ENCODE measurements around the gene BAMBI. TPM values are rescaled to one million over a fixed set of nuclear protein-coding genes. Genes with fewer than 3 reads are reported as not detected.

BAMBI gene
- total and polyA plus RNA-seq, 2 of the 8 experiments (the other 6 are each of a cell fraction or from before 2014, with no cell fraction given): 5.6 to 26.4 TPM

DNA sequence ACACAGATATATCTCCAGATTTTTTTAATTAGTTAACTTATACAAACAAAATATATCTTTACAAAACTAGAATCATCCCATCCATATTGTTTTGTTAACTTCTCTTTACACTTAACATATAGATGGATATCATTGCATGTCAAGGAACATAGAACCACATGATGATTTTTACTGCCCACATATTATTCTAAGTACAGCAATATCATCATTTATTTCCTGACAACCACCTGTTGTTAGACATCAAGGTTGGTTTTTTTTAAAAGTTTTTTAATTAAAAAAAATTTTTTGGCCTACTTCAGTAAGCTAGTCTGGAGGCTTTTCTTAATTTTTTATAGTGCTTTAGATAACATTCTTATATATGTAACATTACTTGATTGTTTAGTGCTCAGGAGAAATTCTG, 38.9 kb upstream of the BAMBI start:
- TF ChIP-seq FOSL1 (IDR thresholded peaks at IDR 0.05; ENCODE audit: insufficient read depth, low read depth, low read length): no peak
- no peak for TF ChIP-seq GTF2F1 (IDR thresholded peaks at IDR 0.05; ENCODE audit: borderline replicate concordance, low read depth, low read length)
- TF ChIP-seq, protein P1, sequence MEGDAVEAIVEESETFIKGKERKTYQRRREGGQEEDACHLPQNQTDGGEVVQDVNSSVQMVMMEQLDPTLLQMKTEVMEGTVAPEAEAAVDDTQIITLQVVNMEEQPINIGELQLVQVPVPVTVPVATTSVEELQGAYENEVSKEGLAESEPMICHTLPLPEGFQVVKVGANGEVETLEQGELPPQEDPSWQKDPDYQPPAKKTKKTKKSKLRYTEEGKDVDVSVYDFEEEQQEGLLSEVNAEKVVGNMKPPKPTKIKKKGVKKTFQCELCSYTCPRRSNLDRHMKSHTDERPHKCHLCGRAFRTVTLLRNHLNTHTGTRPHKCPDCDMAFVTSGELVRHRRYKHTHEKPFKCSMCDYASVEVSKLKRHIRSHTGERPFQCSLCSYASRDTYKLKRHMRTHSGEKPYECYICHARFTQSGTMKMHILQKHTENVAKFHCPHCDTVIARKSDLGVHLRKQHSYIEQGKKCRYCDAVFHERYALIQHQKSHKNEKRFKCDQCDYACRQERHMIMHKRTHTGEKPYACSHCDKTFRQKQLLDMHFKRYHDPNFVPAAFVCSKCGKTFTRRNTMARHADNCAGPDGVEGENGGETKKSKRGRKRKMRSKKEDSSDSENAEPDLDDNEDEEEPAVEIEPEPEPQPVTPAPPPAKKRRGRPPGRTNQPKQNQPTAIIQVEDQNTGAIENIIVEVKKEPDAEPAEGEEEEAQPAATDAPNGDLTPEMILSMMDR (IDR thresholded peaks at IDR 0.05; ENCODE audit: control extremely low read depth in 1 of 3, insufficient read depth in 1 of 3, low read depth in 1 of 3, low read length in 3 of 3): no peak
- no peak for TF ChIP-seq EGR1 (IDR thresholded peaks at IDR 0.05; ENCODE audit: borderline replicate concordance, low read depth, low read length)
- TF ChIP-seq MAFK (IDR thresholded peaks at IDR 0.05; ENCODE audit: low read depth, low read length): no peak
- TF ChIP-seq SIRT6 (IDR thresholded peaks at IDR 0.05; ENCODE audit: low read length): no peak
- no peak for TF ChIP-seq CEBPB (IDR thresholded peaks at IDR 0.05; ENCODE audit: low read depth, low read length)
- TF ChIP-seq ZNF274 (IDR thresholded peaks at IDR 0.05; ENCODE audit: borderline replicate concordance, extremely low read depth, low read length): no peak
- TF ChIP-seq EP300 (IDR thresholded peaks at IDR 0.05; ENCODE audit: borderline replicate concordance in 1 of 2, low read depth in 2 of 2, low read length in 2 of 2): no peak
- TF ChIP-seq NANOG (IDR thresholded peaks at IDR 0.05; ENCODE audit: insufficient read depth, low read depth, low read length, poor library complexity, severe bottlenecking): no peak
- TF ChIP-seq JUN (IDR thresholded peaks at IDR 0.05; ENCODE audit: low read depth, low read length): no peak
- TF ChIP-seq SP1 (IDR thresholded peaks at IDR 0.05; ENCODE audit: low read depth, low read length): no peak
- TF ChIP-seq SP4 (IDR thresholded peaks at IDR 0.05; ENCODE audit: low read length): no peak
- no peak for TF ChIP-seq POLR2A (IDR thresholded peaks at IDR 0.05; ENCODE audit: control extremely low read depth in 1 of 2, low read depth in 2 of 2, low read length in 2 of 2)
- Histone ChIP-seq H2AFZ (ENCODE audit: low read length) (no peak overlapping the region), H3K23me2 (ENCODE audit: low read depth, low read length) (no peaks in the 10 kb centered on the region), H3K4me2 (ENCODE audit: insufficient read depth in 1 of 2, low read depth in 2 of 2, low read length in 2 of 2) (no peak overlapping the region), H3K4me3 (ENCODE audit: extremely low read depth in 1 of 4, insufficient read depth in 2 of 4, low read depth in 3 of 4, low read length in 4 of 4) (no peak overlapping the region), H2BK15ac (ENCODE audit: low read length) (no peak overlapping the region), H3K27me3 (replicated peaks in 1 of 4; ENCODE audit: control insufficient read depth in 3 of 4, extremely low read depth in 1 of 4, insufficient read depth in 3 of 4, low read length in 3 of 4) (no peaks in the 10 kb centered on the region), H3K9ac (replicated peaks in 1 of 4; ENCODE audit: extremely low read depth in 1 of 4, low read depth in 3 of 4, low read length in 3 of 4) (no peak overlapping the region), H4K20me1 (replicated peaks in 1 of 2; ENCODE audit: control insufficient read depth in 1 of 2, insufficient read depth in 2 of 2, low read length in 2 of 2) (no peaks in the 10 kb centered on the region), H4K5ac (ENCODE audit: insufficient read length, low read depth, low read length) (no peak overlapping the region), H3K79me2 (ENCODE audit: control insufficient read depth in 1 of 2, insufficient read depth in 2 of 2, low read length in 2 of 2) (no peaks in the 10 kb centered on the region), H2BK20ac (ENCODE audit: low read length) (no peak overlapping the region), H3K9me3 (ENCODE audit: insufficient read depth in 2 of 2, low read depth in 1 of 2, low read length in 1 of 2) (no peaks in the 10 kb centered on the region), H3K36me3 (ENCODE audit: control insufficient read depth in 2 of 4, insufficient read depth in 4 of 4, low read length in 3 of 4) (no peaks in the 10 kb centered on the region), H3K79me1 (ENCODE audit: low read depth, low read length) (no peaks in the 10 kb centered on the region), H3K4me1 (replicated peaks in 1 of 4; ENCODE audit: control insufficient read depth in 3 of 4, insufficient read depth in 4 of 4, low read length in 3 of 4) (no peaks in the 10 kb centered on the region), H4K91ac (replicated peaks; ENCODE audit: insufficient read length, low read length) (no peak overlapping the region), H3K18ac (ENCODE audit: extremely low read depth, low read length) (no peak overlapping the region), H3K56ac (replicated peaks; ENCODE audit: insufficient read length, low read depth, low read length) (no peak overlapping the region), H3K14ac (ENCODE audit: insufficient read length) (no peak overlapping the region), H3K4ac (replicated peaks; ENCODE audit: insufficient read length, low read depth, low read length) (no peak overlapping the region), H2AK5ac (ENCODE audit: low read depth, low read length) (no peak overlapping the region), H2BK120ac (replicated peaks; ENCODE audit: low read depth, low read length) (no peak overlapping the region), H3K27ac (ENCODE audit: low read depth, low read length) (no peak overlapping the region), H2BK5ac (ENCODE audit: low read depth, low read length) (no peak overlapping the region), H3K23ac (ENCODE audit: insufficient read length) (no peak overlapping the region), H2BK12ac (ENCODE audit: low read depth, low read length) (no peak overlapping the region), H4K8ac (ENCODE audit: extremely low read depth, insufficient read depth, low read length) (no peak overlapping the region)
- CTCF ChIA-PET (ENCODE audit: partially characterized antibody): interaction anchor here (0.7 to 3.4 kb wide), 3 partner anchors 10 to 26 kb away, joined by 3 to 16 read pairs (median 3); no protein-coding TSS in a partner anchor
- POLR2A ChIA-PET (ENCODE audit: partially characterized antibody): interaction anchor here (1.1 kb wide), 1 partner anchor 39 kb away, joined by 4 read pairs; the partner anchor contains the start of gene BAMBI
- DNase-seq (ENCODE audit: low read depth in 1 of 2, low spot score in 2 of 2) (no peak), FAIRE-seq (no peak)

All from H1 (cell line).